HG02870 (cell line): ENCODE data around the gene KBTBD3.
A peak's percentile ranks its signal among the peaks of the same experiment; 100 is the strongest.

Experiments used
- ATAC-seq: cut with Tn5 transposase; IDR thresholded peaks from one replicate; pipeline ENCODE4 v1.9.1; 2021; ENCODE audit warnings: mild to moderate bottlenecking, moderate library complexity; ENCODE audit not compliant: unreplicated experiment

KBTBD3 gene, protein sequence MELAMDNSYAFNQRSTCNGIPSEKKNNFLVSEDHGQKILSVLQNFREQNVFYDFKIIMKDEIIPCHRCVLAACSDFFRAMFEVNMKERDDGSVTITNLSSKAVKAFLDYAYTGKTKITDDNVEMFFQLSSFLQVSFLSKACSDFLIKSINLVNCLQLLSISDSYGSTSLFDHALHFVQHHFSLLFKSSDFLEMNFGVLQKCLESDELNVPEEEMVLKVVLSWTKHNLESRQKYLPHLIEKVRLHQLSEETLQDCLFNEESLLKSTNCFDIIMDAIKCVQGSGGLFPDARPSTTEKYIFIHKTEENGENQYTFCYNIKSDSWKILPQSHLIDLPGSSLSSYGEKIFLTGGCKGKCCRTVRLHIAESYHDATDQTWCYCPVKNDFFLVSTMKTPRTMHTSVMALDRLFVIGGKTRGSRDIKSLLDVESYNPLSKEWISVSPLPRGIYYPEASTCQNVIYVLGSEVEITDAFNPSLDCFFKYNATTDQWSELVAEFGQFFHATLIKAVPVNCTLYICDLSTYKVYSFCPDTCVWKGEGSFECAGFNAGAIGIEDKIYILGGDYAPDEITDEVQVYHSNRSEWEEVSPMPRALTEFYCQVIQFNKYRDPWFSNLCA

DNA sequence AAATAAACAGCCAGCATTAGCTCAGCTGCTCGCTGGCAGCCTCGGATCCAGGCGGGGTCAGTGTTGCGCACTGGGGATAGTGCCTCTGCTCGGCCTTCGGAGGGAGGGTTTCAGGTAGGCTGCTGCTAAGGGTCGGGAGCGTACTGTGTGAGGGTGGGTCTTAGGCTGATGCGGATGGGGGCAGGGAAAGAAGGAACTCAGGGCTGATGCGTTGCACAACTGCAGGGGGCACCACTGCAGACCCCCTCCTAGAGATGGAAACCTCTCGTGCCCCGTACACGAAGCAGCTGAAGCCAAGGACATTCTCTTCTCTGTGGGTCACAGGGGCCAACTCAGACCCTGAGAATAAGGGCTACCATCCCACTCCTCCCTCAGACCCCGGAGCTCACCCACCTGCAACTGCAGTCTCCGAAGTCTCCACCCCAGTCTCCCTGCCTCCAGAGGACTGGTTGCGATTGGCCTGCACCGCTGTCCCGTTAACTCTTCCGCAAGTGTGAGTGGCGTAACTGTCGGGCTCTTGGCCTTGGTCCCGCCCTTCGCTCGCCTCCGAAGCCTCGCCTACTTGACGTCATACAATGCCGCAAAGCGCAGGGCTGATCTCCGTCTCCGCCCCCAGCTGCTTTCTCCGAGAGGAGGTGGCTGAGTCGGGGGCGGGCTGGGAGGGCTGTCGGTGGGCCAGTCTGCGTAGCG, at the start of gene KBTBD3:
Gene KBTBD3 (minus strand): TSS at position 429 of the 690 bp plus-strand sequence. CDS start 18,250 bp downstream, outside the sequence.
- ATAC-seq = peak; percentile 94

DNA sequence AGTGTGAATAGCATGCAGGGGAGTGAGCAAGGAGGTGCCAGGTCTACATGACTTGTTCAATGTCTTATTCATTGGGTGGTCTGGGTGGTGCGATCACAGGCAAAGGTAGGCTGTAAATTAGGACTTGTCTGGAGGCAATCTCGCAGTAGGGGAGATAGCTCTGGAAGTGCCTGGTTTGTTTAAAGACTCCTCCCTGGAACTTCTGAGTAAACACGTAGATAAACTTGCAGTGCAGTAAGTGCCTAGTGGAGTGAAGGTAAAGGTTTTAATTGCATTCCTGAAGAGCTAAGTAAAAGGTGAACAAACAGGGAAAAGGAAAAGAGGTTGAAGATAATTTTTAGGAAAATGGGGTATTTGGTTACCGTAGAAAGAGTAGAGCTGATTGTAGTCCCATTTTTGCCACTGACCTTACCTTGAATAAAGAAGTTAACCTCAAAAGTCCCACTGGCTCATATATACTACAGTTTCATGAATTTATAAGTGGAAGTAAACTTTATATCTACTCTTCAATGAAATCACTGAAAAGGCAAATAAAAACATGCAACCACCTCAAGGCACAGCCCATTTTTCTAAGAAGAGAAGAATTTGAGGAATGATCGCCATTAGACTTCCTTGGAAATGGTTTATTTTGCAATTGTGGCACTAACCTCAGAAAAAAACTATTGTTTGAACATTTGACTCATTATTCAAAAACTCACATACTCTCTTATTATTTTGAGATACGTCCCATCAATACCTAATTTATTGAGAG, 44.6 kb upstream of the KBTBD3 start:
- no peak for ATAC-seq

DNA sequence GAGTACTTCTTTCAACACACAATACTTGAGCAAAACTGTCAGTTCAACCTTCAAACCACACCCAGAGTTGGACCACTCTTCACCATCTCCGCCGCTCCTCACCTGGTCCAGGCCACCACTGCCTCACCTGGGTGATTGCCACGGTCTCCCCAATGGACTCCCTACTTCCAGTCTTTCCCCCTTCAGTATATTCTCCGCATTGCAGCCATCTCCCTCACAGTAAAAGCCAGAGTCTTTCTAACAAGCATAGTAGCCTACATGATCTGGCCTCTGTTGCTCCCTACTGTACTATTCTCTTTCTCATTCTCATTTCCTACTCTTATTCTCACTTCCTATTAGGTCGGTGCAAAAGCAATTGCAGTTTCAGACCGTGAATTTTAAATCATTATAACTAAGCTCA, 28.8 kb upstream of the KBTBD3 start:
- ATAC-seq = peak; percentile 54

DNA sequence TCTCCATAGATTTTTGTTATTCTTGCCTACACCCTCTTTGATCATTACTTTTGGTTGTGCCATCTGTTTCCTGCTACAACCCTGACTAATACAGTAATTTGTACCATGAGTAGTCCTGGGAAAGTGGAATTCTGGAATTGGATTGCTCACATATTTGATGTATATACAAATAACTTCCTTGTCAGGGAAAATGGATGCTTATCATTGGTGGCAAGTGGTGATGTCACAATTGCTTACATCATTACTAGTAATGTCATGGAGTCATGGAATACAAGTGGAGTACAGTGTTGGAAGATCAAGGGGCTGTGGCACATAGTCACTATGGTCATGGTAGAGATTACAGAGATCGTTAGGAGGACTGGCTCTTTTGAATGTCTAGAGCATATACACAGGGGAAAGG, 24.7 kb upstream of the KBTBD3 start:
- ATAC-seq = no peak

DNA sequence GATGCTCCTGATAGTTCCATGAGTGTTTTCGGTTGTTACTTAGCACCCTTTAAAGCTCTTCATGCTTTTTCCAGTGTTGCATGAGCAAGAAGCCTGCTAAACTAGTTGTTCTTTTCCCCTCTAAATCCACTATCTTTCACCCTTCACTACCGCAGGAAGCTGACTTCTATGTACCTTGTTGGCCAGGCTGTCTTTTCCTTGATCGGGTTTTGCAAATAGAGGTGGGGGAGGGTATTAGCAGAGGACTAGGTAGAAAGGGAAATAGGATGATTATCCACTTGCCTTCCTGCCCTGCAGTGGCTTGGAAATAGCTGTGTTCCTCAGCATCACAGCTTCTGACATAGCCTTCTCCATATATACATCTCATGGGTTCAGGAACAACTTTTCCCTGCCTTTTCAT, 24.2 kb upstream of the KBTBD3 start:
- ATAC-seq = no peak

DNA sequence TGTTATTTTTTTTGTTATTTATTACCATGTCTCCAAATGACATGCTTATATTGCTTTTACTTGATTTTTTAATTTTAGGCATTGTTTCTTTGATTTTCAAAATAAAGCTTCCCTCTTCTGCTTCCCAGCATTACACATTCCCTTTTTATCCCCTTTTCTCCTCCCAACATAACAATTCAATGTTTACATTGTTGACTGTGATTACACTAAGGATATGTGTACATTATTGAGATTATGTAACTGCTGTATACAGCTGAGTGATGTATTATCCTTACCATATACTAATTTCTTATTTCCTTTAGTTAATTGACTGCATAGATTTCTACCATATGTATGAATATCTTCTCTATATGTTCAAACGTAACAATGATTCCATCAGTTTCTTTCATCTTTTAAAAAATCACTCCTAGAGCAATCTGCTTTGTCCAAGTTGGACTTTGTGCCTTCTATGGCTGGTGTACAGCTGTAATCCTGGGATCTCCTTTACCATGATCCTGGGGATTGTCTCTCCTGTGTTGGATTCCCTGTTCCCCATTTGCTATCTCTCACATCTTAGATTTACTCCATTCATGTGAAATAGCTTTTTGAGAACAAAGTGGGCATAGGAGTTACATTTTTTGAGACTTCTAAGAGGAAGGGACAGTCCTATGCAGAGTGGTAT, 21.9 kb upstream of the KBTBD3 start:
- ATAC-seq = no peak

DNA sequence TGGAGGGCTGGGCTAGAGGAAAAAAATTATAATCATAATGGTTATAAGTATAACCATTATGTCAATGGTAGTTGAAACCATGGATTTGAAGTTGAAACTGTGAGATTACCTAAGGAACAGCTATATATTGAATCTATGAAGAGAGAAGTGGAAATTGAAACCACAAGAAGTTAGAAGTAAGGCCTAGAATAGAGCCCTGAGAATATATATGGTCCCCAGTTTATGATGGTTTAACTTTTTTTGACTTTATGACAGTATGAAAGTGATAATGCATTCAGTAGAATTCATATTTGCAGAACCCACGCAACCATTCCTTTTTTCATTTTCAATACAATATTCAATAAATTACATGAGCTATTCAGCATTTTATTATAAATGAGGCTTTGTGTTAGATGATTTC, 15.3 kb upstream of the KBTBD3 start:
- peak; percentile 32 for ATAC-seq

DNA sequence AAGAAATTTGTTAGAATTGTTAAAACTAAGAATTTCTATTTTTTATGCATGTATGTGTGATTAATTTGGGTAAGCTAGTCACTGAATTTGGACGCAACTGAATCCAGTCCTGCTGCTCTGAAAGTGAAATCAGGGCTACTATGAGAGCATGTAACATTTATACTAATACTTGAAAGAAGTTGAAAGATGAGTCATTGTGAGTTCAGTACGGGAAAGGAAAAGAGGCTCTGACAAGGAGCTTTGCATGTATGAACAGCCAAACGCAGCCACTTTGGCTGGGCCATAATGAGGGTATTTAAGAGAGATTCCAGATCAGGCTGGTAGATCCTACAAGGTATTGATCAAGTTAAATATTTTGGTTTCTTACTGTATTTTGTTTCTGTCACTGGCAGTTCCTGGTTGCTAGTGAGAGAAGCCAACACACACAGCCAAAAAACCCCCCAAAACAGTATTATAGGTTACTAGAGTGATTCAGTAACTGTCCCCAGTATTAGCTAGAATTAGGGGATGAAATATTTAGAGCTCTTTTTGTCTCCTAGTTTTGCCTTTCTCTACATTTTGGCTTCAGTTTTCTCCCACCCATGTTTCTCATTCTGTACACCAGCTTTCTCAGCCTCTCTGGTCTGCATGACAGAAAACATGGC, 14.5 kb upstream of the KBTBD3 start:
- peak; percentile 98 for ATAC-seq

DNA sequence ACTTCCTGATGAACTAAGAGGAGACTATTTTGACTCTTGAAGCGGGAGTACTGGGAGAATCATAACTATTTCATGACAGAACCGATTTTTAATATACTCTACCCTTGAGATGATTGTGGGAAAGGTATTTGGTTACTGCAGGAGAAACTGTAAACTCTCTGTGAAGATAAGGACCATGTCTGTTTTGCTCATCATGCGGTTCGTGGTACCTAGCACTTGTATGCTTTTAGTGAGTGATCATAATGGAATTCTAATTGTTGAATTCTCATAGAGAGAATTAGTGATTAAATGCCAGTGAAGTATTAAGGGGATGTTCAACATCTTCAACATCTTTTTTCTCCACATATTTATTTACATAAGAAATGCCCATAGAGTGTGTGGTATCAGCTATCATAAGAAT, 11.7 kb upstream of the KBTBD3 start:
- ATAC-seq = no peak

DNA sequence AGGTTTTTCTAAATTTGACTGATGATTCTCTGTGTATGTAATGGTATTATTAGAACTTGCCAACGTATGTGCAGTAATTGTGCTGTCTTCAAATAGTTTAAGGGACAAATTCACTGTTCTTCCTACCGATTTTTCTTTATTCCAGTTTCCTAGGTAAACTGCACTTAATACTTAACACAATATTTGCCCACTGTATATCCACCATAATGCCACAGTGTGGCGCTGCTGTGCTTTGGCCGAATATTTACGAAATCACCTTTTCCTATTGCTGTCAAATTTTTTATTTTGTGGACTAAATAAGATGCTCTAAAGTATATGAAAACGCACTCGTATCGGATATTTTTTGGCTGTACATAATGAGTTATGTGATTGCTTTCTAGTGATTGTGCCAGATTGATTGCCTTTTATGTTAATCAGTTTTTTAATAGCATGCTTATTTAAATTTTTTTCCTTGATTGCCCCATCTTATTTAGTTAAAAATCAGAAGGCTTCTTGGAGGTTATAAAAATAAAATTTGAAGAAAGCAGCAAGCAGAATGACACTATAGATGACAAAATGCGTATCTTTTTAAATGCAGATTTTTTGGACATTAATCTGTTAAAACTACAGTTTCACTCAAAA, 10.8 kb upstream of the KBTBD3 start:
- ATAC-seq = no peak

DNA sequence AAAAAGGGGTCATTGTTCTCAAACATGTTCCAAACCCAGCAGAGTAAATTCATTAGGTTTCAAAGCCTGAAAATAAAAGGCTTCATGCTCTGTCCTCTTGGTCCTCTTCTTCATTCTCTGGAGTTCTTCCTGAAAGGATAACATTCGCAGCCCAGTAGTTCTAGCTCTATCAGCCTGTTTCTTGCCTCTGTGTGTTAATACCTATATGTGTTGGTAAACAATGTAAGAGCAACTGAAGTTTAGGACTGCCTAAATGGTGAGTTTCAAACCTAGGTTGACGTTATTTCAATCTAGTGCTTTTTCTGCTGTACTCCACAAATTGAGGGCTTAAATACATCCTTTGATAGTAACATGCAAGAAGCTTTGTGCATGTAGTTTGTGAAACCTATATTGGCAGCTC, 9.7 kb upstream of the KBTBD3 start:
- ATAC-seq = no peak

DNA sequence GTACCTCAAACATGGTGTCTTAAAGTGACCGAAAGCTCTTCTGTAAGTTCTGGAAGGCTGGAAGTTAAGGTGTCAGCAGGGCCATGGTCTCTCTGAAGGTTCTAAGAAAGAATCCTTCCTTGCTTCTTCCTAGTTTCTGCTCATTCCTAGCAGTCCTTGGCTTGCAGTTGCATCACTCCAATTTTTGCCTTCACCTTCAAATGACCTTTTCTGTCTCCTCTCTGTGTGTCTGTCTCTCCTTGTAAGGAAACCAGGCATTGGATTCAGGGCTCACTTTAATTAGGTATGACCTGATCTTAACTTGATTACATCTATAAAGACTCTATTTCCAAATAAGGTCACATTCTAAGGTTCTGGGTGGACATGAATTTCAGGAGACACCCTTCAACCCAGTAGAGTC, 9.0 kb upstream of the KBTBD3 start:
- no peak for ATAC-seq

DNA sequence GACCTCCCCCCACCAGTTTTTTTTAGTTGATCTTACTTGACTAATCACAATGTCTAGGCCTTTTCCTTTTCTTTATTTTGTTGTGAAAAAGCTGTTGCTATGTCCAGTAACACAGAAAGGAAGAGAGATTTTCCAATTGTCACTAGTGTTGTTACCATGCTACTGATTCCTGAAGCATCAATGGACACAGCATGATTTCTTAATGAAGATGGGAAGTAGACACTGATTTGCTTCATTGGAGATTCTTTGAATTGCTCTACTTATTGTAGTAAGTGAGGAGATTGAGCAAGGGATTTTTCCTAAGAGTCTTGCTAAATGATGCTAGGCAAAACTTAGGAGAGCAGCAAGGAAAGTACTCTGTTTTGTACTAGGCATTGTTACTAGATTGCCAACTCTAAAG, 4.9 kb upstream of the KBTBD3 start:
- ATAC-seq = no peak

DNA sequence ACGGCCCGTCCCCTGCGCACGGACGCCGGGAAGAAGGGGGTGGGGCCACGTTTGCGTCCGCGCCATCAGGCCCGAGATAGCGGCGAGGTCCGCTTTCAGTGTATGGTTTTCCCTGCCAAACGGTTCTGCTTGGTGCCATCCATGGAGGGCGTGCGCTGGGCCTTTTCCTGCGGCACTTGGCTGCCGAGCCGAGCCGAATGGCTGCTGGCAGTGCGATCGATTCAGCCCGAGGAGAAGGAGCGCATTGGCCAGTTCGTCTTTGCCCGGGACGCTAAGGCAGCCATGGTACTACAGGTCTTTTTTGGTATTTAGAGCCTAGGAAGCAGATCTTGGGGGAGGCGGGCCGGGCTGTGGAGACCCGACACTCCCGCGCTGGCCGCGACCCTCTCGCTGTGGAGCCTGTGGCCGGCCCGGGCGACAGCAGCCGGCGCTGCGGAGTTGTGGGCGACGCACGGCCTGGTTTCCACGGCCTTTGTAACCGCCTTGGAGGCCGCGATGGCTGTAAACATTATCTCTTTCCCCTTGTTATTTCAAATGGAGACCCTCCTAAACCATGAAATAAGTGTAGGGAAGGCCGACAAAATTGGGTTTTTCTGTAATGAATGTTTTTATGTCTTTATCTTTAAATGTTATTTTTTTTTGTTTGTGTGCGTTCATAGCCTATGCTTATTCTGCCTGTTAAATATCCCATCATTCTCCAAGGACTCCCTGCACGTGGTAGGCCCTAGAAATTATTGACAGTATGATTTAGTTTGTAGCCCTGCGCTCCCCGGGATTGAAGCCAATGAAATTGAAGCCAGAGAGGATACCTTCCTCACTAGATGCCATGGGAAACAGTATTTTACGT, 685 bp upstream of the KBTBD3 start, which contains the start of gene AASDHPPT:
Gene AASDHPPT (plus strand): TSS at position 54 of the 847 bp plus-strand sequence. CDS start 49 bp downstream, at position 103.
- peak; percentile 18 for ATAC-seq

DNA sequence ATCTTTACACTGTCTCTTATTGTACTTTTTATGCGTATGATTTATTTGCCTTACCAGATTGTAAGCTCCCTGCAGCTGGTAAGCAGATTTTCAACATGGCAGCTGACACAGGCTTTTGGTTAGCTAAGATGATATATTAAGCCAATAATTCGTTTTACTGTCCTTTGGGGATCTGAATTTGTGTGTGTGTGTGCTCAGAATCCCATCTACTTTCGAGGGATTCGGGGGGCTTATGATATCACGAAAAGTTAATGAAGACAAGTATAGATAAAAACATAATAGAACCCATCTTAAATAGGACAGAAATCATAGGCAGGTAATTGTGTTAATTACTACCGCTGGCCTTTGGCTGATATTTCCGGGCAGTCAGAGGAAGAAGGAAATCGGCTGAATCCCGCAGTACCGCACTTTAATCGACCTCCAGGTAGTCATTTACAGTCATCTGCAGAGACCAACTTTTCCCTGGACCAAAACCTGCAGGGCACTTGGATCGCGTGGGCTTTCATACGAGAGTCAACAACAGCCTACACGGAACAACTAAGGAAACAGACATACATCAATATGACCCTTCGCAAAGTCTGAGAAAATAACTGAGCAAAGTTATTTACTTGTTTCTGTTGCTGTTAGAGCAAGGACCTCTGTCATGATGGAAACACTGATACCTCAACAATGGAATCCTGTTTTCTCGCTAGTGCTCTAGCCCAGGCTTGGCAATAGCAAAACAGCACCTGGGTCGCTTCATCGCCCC, 802 bp downstream of the KBTBD3 start:
- ATAC-seq = no peak

DNA sequence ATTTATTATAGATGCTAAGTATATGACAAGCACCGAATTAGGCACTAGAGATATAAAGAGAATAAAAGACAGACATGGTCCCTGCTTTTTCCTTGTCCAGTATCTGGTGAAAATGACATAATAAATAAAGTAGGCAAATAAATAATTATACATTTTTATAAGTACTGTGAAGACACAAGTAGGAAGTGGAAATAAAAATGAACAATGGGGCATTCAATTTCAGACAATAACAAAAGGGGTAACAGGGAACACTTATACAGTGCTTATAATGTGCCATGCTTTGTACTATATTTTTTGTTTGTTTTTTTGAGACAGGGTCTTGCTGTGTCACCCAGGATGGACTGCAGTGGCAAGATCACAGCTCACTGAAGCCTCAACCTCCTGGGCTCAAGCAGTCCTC, 4.3 kb downstream of the KBTBD3 start:
- ATAC-seq = no peak

DNA sequence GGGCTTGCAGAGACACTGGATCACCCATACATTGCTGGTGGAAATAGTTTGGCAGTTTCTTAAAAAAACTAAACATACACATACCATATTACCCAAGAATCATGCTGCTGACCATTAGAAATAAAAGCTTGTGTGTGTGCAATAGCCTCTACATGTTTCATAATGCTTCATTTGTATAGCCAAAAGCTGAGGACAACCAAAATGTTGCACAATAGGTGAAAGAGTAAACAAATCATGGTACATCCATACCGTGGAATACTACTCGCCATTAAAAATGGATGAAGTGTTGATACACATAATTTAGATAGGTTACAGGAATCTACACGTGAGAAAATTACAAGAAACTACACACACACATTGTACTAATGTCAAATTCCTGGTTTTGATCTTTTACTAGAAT, 6.5 kb downstream of the KBTBD3 start:
- ATAC-seq = no peak

DNA sequence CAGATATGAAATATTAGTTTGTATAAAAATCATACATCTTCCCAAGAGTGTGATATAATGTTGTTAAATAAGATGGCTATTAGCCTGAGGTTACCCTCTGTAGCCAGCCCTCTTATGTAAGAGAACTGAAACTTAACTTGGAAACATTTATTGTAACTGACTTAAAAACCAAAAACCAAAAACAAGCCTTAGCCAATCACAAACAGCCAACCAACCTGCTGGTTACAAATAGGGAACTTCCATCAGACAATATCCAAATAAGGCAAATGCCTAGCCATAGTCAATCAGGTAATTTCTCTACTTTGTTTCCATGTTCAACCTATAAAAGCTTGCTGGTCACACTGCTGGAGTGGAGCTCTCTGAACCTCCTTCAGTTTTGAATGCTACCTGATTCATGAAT, 14.1 kb downstream of the KBTBD3 start:
- ATAC-seq = peak; percentile 66
